Esophagus muscularis mucosa (tissue), 3 donors: ENCODE data around the gene DSTN.

Experiments
- POLR2A ChIP-seq: fragments of 450-650 bp; IDR thresholded peaks from one replicate; pipeline ENCODE4 v1.6.1; 2017; ENCODE audit warnings: antibody characterized with exemption, moderate library complexity, mild to moderate bottlenecking, low read depth
- POLR2AphosphoS5 ChIP-seq, 2 donors: sonication (generic); formaldehyde crosslinking; IDR thresholded peaks; one replicate each; pipeline ENCODE4 v1.6.1; 2017; ENCODE audit warnings: antibody characterized with exemption in 2 of 2
- TF ChIP-seq, protein P1 (sequence below), 3 experiments: fragments of 200-600 bp in 2 of 3; fragments of 450-650 bp in 1 of 3; sonication (generic) in 2 of 3; IDR thresholded peaks; one replicate each; pipeline ENCODE4 v1.5.1; 2017 to 2019; ENCODE audit warnings: antibody characterized with exemption in 3 of 3, mild to moderate bottlenecking in 2 of 3, moderate library complexity in 1 of 3

GRCh38 chr20:17617212-17617867 lies 47.5 kb downstream of the DSTN start:
- TF ChIP-seq POLR2A = no peak
- TF ChIP-seq, protein P1, sequence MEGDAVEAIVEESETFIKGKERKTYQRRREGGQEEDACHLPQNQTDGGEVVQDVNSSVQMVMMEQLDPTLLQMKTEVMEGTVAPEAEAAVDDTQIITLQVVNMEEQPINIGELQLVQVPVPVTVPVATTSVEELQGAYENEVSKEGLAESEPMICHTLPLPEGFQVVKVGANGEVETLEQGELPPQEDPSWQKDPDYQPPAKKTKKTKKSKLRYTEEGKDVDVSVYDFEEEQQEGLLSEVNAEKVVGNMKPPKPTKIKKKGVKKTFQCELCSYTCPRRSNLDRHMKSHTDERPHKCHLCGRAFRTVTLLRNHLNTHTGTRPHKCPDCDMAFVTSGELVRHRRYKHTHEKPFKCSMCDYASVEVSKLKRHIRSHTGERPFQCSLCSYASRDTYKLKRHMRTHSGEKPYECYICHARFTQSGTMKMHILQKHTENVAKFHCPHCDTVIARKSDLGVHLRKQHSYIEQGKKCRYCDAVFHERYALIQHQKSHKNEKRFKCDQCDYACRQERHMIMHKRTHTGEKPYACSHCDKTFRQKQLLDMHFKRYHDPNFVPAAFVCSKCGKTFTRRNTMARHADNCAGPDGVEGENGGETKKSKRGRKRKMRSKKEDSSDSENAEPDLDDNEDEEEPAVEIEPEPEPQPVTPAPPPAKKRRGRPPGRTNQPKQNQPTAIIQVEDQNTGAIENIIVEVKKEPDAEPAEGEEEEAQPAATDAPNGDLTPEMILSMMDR (IDR thresholded peaks at IDR 0.05) = peak; percentile 77 to 90 (median 83)
- TF ChIP-seq POLR2AphosphoS5 (IDR thresholded peaks at IDR 0.05) = peak; percentile 41 to 44
